Breast epithelium (tissue), 4 donors: ENCODE measurements around the gene NUMB. TPM values are rescaled to one million over a fixed set of nuclear protein-coding genes. Genes with fewer than 3 reads are reported as not detected.

ENCODE experiments used
- DNase-seq, 2 donors: peaks; one replicate each; pipeline ENCODE4 v3.0.0-alpha.2; 2019; ENCODE audit warnings: low spot score in 2 of 2
- H3K27ac ChIP-seq, 2 donors: fragments of 200-600 bp; sonication (generic) in 1 of 2; one replicate each; pipeline ENCODE4 v1.5.1; 2016 to 2019; ENCODE audit warnings: mild to moderate bottlenecking in 1 of 2
- H3K27me3 ChIP-seq, 2 donors: fragments of 200-600 bp; sonication (generic) in 1 of 2; one replicate each; pipeline versions ENCODE4 v1.5.1 to v1.6.0; 2017 to 2019; ENCODE audit warnings: control low read depth in 1 of 2, mild to moderate bottlenecking in 1 of 2
- H3K36me3 ChIP-seq: fragments of 200-600 bp; one replicate; pipeline ENCODE4 v1.5.1; 2019
- H3K4me1 ChIP-seq, 2 donors: fragments of 200-600 bp; sonication (generic); one replicate each; pipeline ENCODE4 v1.5.1; 2016 to 2019; ENCODE audit warnings: control low read depth in 1 of 2
- H3K4me3 ChIP-seq, 3 donors: fragments of 200-600 bp; sonication (generic); 1 replicate in 2 of 3; 2 replicates in 1 of 3; pipeline ENCODE4 v1.5.1; 2016 to 2019; ENCODE audit warnings: mild to moderate bottlenecking in 3 of 3, moderate library complexity in 2 of 3
- H3K9me3 ChIP-seq, 2 donors: fragments of 200-600 bp; sonication (generic) in 1 of 2; one replicate each; pipeline ENCODE4 v1.5.1; 2016 to 2019; ENCODE audit warnings: control low read depth in 1 of 2
- POLR2A ChIP-seq: fragments of 450-650 bp; IDR thresholded peaks from one replicate; pipeline ENCODE4 v1.6.1; 2016; ENCODE audit warnings: antibody characterized with exemption, mild to moderate bottlenecking, moderate library complexity
- POLR2AphosphoS5 ChIP-seq, 3 donors: sonication (generic); formaldehyde crosslinking; IDR thresholded peaks; one replicate each; pipeline ENCODE4 v1.6.1; 2017; ENCODE audit warnings: antibody characterized with exemption in 3 of 3
- intact Hi-C: fragments of 100-400 bp; cut with DNase I; formaldehyde crosslinking; loops from one replicate; pipeline ENCODE4 v1.15.1; 2023; ENCODE audit warnings: low total_unique reads
- total RNA-seq, 3 donors: library from RNA; depleted of rRNA; stranded (reverse); fragments of >200 nt; gene quantifications; one replicate each; pipeline ENCODE4 v1.1.0, GENCODE V29; 2016
- TF ChIP-seq, protein P1 (sequence below), 3 donors: fragments of 450-650 bp; IDR thresholded peaks; one replicate each; pipeline ENCODE4 v1.5.1; 2016 to 2017; ENCODE audit warnings: antibody characterized with exemption in 3 of 3, mild to moderate bottlenecking in 3 of 3, moderate library complexity in 3 of 3

Gene NUMB
- total RNA-seq, 3 donors from 2014 or later, result 49.6 to 84.0 (median 61.6) TPM

DNA sequence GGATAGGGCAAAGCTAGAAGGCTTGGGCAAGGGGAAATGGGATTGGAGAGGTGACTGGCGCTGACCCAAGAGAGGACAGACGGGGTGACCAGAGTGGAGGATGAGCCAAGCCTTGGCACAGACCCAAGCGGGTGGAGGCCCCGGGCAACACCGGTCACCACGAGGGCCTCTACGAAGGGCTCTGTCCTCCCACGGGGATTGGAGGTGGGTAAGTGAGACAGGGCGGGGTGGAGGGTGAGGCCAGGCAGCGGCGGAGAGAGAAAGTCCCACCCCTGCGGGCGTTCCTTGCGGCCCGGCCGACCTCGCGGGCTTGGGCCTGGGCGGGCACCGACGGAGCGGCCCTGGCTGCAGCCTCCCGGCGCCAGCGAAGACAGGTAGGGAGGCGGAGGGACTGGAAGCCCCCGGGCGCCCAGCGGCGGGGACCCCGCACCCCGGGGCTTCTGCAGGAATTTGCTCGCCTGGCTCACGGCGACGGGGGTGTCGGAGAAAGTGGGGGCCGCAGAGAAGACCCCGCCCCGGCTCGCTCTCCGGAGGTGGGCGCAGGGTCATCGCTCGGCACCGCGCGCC, 221.0 kb downstream of the NUMB start, which contains the start of gene PAPLN:
PAPLN (plus strand) TSS at position 288 of the 567 bp plus-strand sequence. CDS start 2,273 bp downstream, outside the sequence.
- H3K27ac ChIP-seq, result peak within 1 kb of the TSS; percentile 58 to 77
- H3K9me3 ChIP-seq, result no peaks in the 10 kb centered on the region
- H3K27me3 ChIP-seq, result peaks cover 0 to 3% of the 10 kb centered on the region in 2 donors
- peak within 1 kb of the TSS; percentile 53 to 84 (median 67) for H3K4me3 ChIP-seq
- H3K4me1 ChIP-seq, result peaks cover 7 to 10% of the 10 kb centered on the region in 2 donors
- H3K36me3 ChIP-seq, result no peaks in the 10 kb centered on the region
- DNase-seq, result peak in 1 of 2 donors; percentile 76
- intact Hi-C loops, result loop anchor here (10.0 kb wide), 1 partner anchor 47 kb away; no protein-coding TSS in a partner anchor
- TF ChIP-seq POLR2AphosphoS5 (IDR thresholded peaks at IDR 0.05), result no peak
- TF ChIP-seq, protein P1, sequence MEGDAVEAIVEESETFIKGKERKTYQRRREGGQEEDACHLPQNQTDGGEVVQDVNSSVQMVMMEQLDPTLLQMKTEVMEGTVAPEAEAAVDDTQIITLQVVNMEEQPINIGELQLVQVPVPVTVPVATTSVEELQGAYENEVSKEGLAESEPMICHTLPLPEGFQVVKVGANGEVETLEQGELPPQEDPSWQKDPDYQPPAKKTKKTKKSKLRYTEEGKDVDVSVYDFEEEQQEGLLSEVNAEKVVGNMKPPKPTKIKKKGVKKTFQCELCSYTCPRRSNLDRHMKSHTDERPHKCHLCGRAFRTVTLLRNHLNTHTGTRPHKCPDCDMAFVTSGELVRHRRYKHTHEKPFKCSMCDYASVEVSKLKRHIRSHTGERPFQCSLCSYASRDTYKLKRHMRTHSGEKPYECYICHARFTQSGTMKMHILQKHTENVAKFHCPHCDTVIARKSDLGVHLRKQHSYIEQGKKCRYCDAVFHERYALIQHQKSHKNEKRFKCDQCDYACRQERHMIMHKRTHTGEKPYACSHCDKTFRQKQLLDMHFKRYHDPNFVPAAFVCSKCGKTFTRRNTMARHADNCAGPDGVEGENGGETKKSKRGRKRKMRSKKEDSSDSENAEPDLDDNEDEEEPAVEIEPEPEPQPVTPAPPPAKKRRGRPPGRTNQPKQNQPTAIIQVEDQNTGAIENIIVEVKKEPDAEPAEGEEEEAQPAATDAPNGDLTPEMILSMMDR (IDR thresholded peaks at IDR 0.05), result no peak
- no peak for TF ChIP-seq POLR2A

DNA sequence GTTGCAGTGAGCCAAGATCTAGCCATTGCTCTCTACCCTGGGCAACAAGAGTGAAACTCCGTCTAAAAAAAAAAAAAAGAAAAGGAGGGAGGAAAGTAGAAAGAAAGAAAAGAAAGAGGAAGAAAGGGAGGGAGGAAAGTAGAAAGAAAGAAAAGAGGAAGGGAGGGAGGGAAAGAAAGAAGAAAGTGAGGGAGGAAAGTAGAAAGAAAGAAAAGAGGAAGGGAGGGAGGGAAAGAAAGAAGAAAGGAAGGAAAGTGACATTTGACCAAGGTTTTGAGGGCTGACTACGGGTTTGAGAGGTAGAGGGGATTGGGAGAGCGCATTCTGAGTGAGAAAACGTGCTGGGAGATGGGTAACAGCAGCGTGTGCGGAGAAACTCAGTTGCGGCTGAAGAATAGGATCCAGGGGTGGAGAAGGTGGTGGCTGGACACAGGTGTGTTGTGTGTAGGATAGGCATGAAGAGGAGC, 221.6 kb downstream of the NUMB start:
- H3K4me3 ChIP-seq, result peak overlapping the region; percentile 53 to 84 (median 67)
- TF ChIP-seq, protein P1 (IDR thresholded peaks at IDR 0.05), result no peak
- TF ChIP-seq POLR2AphosphoS5 (IDR thresholded peaks at IDR 0.05) (no peak), POLR2A (no peak)
- peaks cover 0 to 3% of the 10 kb centered on the region in 2 donors for H3K27me3 ChIP-seq
- H3K9me3 ChIP-seq, result no peaks in the 10 kb centered on the region
- peaks cover 7 to 10% of the 10 kb centered on the region in 2 donors for H3K4me1 ChIP-seq
- H3K27ac ChIP-seq, result no peak overlapping the region
- intact Hi-C loops, result loop anchor here (10.0 kb wide), 1 partner anchor 48 kb away; no protein-coding TSS in a partner anchor
- no peaks in the 10 kb centered on the region for H3K36me3 ChIP-seq
- no peak for DNase-seq

DNA sequence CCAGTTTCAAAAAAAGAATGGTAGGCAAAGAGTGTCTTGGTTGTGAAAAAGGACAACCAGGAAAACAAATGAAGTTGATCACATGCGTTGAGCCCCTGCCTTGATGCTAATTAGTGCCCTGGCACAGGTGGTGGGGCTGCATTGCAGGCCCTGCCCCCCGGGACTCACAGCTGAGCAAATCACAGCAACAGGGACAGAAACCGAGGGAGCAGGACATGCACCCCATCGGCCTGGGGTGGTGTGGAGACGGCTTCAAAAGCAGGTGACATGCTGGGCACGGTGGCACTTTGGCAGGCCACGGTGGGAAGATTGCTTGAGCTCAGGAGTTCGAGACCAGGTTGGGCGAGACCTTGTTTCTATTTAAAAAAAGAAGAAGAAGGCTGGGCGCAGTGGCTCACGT, 222.2 kb downstream of the NUMB start:
- DNase-seq, result no peak
- intact Hi-C loops, result loop anchor here (10.0 kb wide), 1 partner anchor 49 kb away; no protein-coding TSS in a partner anchor
- H3K27ac ChIP-seq, result no peak overlapping the region
- no peak overlapping the region for H3K4me3 ChIP-seq
- TF ChIP-seq, protein P1 (IDR thresholded peaks at IDR 0.05), result no peak
- TF ChIP-seq POLR2AphosphoS5 (IDR thresholded peaks at IDR 0.05) (no peak), POLR2A (no peak)
- peaks cover 7 to 10% of the 10 kb centered on the region in 2 donors for H3K4me1 ChIP-seq
- no peaks in the 10 kb centered on the region for H3K36me3 ChIP-seq
- H3K9me3 ChIP-seq, result no peaks in the 10 kb centered on the region
- peaks cover 0 to 3% of the 10 kb centered on the region in 2 donors for H3K27me3 ChIP-seq

DNA sequence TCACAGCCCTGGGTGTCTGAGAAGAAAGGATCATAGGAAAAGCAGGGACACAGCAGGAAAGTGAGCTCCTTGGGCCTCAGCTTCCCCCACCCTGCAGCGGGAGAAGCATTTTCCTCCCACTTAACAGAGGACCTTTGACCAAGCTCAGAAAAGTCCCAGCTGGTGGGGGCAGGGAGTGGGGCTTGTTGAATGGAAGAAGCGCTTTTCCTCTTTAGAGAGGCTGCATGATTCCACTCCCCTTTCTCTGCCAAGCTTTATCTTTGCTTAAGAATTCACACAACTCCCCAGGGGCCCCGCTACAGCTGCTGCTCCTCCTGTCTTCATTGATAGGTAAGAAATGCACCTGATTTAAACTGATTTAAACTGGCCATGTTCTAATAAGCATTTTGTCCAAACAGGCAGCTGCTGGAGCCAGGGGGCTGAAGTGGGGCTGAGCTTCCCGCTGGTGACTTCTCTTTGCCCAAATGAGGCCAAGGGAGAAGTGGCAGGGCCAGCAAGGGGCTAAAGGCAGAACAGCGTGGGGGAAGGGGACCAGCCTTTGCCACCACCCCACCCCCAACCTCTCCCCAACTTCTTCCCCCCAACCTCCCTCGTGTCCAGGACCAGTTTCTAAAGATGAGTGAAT, 222.7 kb downstream of the NUMB start:
- Histone ChIP-seq H3K27ac (no peak overlapping the region), H3K36me3 (no peaks in the 10 kb centered on the region), H3K9me3 (no peaks in the 10 kb centered on the region), H3K27me3 (peaks cover 0 to 3% of the 10 kb centered on the region in 2 donors), H3K4me1 (peaks cover 7 to 10% of the 10 kb centered on the region in 2 donors), H3K4me3 (no peak overlapping the region)
- no peak for DNase-seq
- intact Hi-C loops, result loop anchor here (10.0 kb wide), 1 partner anchor 49 kb away; no protein-coding TSS in a partner anchor
- TF ChIP-seq POLR2A, result no peak
- TF ChIP-seq, protein P1 (IDR thresholded peaks at IDR 0.05), result no peak
- TF ChIP-seq POLR2AphosphoS5 (IDR thresholded peaks at IDR 0.05), result no peak
